RPMI8226 (cell line): Measurements from ENCODE around the gene CCDC8.
"Not testable (repeated sequence)": the region's sequence is repeated elsewhere in the genome, so short reads cannot be mapped to it uniquely, and the experiment has no call there.

Experiments
- DNase-seq: peaks from one replicate; pipeline ENCODE4 v3.0.0-alpha.2; 2015

CCDC8 gene

GRCh38 chr19:46427518-46428045 is 14.2 kb upstream of the CCDC8 start:
- DNase-seq: no peak

- peak; percentile 39 for DNase-seq
These were observed 13.3 kb upstream of the CCDC8 start for GRCh38 chr19:46426506-46427162.

- DNase-seq: peak; percentile 44
These were observed 12.7 kb upstream of the CCDC8 start for GRCh38 chr19:46426035-46426505.

GRCh38 chr19:46423188-46423587 is 9.8 kb upstream of the CCDC8 start:
- no peak for DNase-seq

- DNase-seq: no peak
These were observed 9.0 kb upstream of the CCDC8 start for GRCh38 chr19:46422344-46422743.

DNA sequence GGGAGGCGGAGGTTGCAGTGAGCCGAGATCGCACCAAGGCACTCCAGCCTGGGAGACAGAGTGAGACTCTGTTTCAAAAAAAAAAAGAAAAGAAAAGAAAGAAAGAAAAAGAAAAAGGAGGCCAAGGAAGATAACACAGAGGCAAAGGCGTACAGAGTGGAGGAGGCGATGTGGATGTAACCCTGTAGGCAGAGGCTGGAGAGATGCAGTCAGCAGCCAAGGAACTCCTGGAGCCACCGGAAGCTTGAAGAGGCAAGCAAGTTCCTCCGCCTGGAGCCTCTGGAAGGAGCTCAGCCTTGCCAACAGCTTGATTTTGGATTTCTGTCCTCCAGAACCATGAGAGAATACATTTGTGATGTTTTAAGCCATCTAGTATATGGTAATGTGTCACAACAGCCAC is 6.7 kb upstream of the CCDC8 start:
- no peak for DNase-seq

GRCh38 chr19:46415804-46416709 is 2.7 kb upstream of the CCDC8 start:
- peak; percentile 62 for DNase-seq

DNA sequence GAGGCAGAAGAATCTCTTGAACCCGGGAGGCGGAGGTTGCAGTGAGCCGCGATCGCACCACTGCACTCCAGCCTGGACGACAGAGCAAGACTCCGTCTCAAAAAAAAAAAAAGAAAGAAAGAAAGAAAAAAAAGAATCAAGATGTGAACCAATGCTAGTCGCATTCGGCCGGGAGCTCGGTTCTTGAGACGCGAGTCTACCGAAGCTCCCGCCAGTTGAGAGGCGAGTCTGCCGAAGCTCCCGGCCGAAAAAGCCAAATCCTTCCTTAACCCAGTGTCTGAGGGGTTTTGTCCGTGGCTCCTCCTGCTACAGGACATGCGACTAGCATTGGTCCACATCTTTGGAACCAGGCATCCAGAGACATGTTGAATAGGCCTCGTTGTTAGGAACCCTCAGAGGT is 1.5 kb upstream of the CCDC8 start:
- DNase-seq: not testable (repeated sequence)

GRCh38 chr19:46412650-46413261 is 608 bp downstream of the CCDC8 start:
- DNase-seq: no peak

GRCh38 chr19:46411925-46412649 is 1.3 kb downstream of the CCDC8 start:
- DNase-seq: no peak

DNA sequence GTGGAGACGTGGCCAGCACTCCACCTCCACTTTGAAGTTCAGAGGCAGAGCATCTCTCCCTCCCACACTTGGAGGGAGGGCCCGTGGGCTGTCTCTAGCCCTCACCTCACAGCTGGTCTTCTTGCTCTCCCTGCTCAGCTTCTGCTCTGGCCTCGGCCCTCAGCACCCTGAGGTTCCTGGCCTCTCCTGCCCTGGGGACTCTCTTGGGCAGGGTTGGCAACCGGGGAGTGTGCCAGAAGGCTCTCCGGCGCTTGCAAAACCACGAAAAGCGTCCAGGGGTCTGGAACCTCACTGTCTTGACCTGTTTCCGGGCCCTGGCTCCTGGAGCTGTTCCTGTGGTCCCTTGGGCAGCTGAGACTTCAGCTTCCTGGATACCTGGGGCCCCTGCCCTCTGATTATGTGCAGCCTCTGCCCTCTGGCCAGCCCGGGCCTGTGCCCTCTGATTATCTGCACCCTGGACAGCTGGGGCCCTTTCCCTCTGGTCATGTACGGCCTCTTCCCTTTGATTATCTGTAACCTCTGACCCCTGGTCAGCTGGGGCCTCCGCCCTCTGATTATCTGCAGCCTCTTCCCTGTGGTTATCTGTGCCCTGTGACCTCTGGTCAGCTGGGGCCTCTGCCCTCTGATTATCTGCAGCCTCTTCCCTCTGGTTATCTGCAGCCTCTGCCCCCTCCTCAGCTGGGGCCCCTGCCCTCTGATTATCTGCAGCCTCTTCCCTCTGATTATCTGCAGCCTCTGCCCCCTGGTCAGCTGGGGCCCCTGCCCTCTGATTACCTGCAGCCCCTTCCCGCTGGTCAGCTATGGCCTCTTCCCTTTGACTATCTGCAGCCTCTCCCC is 2.1 kb downstream of the CCDC8 start:
- DNase-seq: no peak

DNA sequence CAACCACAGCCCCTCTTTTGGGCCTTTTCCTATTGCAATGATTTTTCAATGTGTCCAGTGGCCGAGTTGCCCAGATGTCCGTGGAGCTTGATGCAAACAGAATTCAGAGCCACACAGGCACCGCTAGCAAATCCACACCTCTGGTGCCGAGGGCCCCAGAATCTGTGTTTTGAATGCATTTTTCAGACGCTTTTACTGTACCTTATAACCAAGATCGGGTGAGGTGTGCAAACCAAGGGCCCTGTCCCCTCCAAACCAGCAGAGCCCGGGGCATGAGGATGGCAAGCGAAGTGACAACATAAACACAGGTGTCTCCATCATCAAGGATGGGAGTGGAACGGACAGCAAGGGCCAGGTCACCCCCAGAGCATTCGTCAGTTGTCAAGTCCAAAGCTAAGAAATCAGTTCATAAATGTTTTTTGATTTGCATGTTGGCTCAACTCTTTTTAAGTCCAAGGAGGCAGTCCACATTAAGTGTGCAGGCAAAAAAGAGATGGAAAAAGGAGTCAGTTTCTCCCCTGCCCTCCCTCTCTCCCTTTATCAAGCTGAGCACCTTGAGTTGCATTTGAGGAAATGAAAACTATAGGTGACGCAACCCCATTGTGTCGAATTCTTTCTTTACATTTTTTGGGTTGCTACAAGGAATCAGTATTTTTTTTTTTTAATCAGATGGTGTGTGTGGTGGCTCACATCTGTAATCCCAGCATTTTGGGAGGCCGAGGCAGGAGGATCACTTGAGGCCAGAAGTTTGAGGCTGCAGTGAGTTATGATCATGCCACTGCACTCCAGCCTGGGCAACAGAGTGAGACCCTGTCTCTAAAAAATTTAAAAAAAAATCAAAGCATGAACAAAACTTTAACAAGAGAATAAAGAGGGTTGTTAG is 2.9 kb downstream of the CCDC8 start:
- DNase-seq: no peak

GRCh38 chr19:46409191-46409590 is 4.2 kb downstream of the CCDC8 start:
- no peak for DNase-seq

GRCh38 chr19:46408664-46409039 is 4.7 kb downstream of the CCDC8 start:
- DNase-seq: no peak

DNA sequence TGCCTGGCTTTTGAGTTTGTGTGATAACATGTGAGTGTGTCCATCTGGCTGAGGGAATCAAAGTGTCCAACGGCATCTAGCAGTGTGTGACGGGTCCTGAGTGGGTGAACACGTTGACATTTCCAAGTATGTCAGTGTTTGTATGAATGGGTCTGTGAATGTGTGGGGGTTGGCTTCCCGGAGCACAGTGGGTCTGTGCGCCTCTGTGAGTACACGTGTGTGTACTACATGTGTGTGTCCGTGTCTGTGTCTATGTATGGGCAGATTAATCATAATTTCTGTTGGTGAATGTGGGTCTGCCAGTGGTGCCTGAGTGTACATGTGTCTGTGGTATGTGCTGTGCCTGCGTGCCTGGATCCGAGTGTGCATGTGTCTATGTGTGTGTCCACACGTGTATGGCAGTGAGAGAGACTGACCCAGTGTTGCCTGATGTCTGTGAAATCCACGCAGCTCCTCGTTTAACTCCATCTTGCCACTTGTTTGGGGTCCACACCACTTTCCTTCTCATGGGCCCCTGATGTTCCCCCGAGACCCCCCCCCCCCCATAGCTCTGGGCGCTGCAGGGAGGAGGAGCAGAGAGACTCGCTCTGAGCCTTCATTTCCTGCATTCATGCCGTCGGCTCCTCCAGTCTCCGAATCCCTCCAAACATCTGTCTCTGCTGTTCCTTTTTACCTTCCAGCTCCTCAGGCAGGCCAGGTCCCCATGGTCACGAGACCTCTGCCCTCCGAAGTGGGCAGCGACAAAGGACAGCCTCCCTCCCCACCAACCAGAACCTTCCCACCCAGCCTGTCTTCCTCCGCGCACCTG is 5.3 kb downstream of the CCDC8 start:
- no peak for DNase-seq

DNA sequence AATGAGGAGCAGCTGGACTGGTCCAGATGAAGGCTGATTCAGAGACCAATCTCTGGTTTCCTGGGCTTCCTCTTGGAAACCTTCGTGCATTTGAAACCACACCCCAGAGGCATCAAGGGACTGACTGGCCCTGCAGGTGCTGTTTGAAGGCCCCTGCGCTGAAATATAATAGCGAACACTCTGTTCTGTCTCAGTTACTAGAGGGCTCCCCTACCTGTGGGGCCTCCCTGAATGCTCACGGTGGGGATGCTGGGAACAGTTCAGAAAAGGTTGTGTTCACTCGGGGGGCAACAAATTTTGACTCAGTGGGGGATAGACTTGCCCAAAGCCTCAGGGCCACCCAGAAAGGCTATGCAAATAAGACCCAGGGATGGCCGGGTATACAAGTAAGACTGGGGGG is 6.4 kb downstream of the CCDC8 start:
- DNase-seq: no peak

GRCh38 chr19:46404753-46405468 is 8.5 kb downstream of the CCDC8 start:
- DNase-seq: no peak

DNA sequence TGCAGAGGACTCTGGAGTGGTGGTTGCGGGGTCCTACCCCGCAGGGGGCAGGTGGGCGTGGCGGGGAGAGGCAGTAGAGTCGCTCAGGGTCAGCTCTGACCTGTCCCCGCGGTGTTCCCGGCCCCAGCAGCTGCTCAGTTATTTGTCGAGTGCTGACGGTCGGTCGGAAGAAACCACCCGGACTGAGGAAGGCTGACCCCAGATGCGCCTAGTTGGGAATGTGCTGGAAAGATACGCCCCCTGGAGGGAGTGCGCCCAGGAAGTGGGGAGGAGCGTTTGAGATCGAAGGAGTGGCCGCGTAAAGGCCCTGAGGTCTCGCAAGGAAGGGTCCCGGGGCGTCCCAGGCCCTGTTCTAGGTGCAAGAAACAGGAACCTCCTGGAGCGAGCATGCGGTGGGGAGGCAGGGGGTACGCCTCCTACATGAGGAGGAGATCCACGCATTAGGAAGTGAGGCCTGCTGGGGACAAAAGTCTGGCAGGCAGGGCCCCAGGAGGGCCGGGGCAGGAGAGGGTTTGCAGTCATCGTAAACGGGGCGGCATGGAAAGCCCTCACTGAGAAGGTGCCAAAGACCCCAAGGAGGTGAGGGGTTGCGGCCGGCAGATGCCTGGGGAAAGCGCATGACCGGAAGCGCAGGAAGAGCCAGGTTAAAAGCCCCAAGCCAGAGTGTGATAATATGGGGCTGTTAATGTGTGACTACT is 9.2 kb downstream of the CCDC8 start:
- DNase-seq: no peak

DNA sequence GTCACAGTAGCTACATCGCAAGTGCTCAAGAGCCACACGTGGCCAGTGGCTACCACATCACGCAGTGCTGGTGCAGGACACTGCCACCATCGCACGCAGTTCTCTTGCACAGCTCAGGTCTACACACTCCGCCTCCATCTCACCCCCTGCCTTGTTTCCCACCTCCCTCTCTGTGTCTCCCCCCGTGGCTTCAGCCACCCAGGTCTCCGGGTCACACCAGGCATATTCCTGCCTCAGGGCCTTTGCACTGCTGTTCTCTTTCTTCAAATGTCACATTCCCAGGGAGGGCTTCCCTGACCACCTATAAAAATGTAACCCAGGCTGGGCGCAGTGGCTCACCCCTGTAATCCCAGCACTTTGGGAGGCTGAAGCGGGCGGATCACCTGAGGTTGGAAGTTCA is 10.6 kb downstream of the CCDC8 start:
- DNase-seq: no peak
